ENCODE measurements around the gene RAPGEF4. TPM values are rescaled to one million over a fixed set of nuclear protein-coding genes. Genes with fewer than 3 reads are reported as not detected.

RAPGEF4 gene
- total and polyA plus RNA-seq, 12 donors = 1.2 to 11.2 (median 7.9) TPM

DNA sequence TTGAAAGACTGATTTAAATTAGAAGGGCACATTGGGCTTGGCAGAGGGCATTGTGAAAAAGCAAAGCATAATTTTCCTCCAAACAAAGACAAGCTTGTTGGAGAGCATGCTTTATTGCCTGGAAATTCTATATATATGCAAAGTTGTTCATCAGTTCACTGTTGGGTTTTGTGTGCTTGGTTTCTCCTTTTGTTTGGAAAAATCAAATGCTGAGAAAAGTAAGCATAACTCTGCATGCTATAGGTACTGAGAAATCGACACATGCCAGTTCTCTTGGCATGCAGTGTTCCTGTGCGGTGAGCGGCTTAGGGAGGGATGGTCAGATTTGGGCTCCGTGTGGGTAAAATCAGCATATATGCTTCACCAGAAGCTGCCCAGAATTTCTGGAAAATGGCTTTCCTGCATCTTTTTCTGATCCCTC, 161.0 kb downstream of the RAPGEF4 start:
- Histone ChIP-seq H3K27ac (no peak overlapping the region), H3K36me3 (no peaks in the 10 kb centered on the region), H3K4me1 (peaks cover 0 to 17% (median 0%) of the 10 kb centered on the region in 9 donors), H3K9me3 (no peaks in the 10 kb centered on the region), H3K4me3 (no peak overlapping the region), H3K27me3 (no peaks in the 10 kb centered on the region)
- intact Hi-C loops (cut with DNase I) = no loop called here
- DNase-seq (no peak), ATAC-seq (no peak)
- TF ChIP-seq, protein P1, sequence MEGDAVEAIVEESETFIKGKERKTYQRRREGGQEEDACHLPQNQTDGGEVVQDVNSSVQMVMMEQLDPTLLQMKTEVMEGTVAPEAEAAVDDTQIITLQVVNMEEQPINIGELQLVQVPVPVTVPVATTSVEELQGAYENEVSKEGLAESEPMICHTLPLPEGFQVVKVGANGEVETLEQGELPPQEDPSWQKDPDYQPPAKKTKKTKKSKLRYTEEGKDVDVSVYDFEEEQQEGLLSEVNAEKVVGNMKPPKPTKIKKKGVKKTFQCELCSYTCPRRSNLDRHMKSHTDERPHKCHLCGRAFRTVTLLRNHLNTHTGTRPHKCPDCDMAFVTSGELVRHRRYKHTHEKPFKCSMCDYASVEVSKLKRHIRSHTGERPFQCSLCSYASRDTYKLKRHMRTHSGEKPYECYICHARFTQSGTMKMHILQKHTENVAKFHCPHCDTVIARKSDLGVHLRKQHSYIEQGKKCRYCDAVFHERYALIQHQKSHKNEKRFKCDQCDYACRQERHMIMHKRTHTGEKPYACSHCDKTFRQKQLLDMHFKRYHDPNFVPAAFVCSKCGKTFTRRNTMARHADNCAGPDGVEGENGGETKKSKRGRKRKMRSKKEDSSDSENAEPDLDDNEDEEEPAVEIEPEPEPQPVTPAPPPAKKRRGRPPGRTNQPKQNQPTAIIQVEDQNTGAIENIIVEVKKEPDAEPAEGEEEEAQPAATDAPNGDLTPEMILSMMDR (IDR thresholded peaks at IDR 0.05) = no peak
- WGBS, 2 donors = 92 to 94% methylated on average over 4 of the region's 4 CpGs

DNA sequence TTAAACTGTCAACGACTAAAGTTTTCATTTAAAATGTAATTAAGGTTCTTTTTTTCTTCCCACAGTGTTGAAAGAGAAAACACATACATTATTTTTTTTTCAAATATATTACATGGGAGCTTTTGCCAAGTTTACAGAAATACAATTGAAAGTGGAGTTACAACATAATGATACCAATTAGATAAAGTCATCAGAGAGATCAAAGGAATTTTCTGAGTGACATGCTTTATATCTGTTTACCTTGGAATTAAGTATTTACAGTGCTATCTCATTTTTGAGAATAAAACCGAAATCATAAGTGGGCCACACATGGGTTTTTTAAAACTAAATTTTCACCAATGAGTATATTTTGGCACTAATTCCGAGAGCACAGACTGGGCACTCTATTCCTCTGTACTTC, 165.2 kb downstream of the RAPGEF4 start:
- Histone ChIP-seq H3K27ac (no peak overlapping the region), H3K4me3 (no peak overlapping the region), H3K27me3 (no peaks in the 10 kb centered on the region), H3K9me3 (no peaks in the 10 kb centered on the region), H3K36me3 (no peaks in the 10 kb centered on the region), H3K4me1 (peaks cover 0 to 17% (median 4%) of the 10 kb centered on the region in 9 donors)
- WGBS, 2 donors = 86 to 88% methylated on average over 3 of the region's 3 CpGs
- no peak for DNase-seq
- ATAC-seq = no peak
- intact Hi-C loops (cut with DNase I) = loop anchor here in 1 of 10 donors (5.0 kb wide), 1 partner anchor 1854 kb away; no protein-coding TSS in a partner anchor
- TF ChIP-seq, protein P1 (IDR thresholded peaks at IDR 0.05) = no peak

DNA sequence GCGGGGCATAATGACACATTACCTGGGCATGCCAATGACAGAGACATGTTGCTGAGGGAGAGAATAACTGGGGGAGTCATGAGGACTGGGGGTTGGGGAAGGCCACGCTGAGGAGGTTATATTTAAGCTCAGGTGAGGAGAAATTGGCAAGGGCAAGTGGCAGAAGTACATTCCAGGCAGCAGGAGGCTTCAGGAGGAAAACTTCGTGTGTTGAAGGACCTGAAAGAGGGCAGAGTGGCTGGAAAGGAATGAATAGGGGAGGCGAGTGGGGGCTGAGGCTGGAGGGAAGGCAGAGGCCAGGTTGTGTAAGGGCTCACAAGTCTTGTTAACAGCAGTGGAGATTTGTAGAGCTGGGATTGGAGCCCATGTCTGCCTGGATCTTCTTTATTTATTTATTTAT, 166.3 kb downstream of the RAPGEF4 start:
- Histone ChIP-seq H3K4me3 (no peak overlapping the region), H3K36me3 (no peaks in the 10 kb centered on the region), H3K27me3 (no peaks in the 10 kb centered on the region), H3K4me1 (peaks cover 0 to 28% (median 15%) of the 10 kb centered on the region in 9 donors), H3K9me3 (no peaks in the 10 kb centered on the region), H3K27ac (no peak overlapping the region)
- TF ChIP-seq, protein P1 (IDR thresholded peaks at IDR 0.05) = no peak
- DNase-seq (no peak), ATAC-seq (no peak)
- intact Hi-C loops (cut with DNase I) = loop anchor here in 1 of 10 donors (5.0 kb wide), 1 partner anchor 1855 kb away; no protein-coding TSS in a partner anchor
- 91 to 95% methylated on average over 4 of the region's 4 CpGs for WGBS, 2 donors

DNA sequence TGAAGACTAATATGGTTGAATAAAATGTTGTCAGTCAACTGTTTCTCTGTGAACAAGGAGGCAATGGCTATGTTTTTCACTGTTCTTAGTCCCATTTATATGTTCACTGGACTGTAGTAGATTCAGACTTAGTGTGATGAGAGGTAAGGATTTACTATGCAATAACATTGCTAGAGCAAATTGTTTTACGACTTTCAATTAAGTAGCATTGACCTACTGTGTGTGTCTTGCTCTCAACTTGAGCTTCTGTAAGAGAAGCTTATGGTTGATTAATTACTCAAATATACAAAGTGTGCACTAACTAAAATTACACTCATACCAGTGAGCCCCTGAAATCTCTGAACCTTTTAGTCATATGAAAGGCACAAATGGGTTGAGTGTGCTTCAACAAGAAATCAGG, 168.6 kb downstream of the RAPGEF4 start:
- intact Hi-C loops (cut with DNase I) = loop anchor here in 1 of 10 donors (5.0 kb wide), 1 partner anchor 1857 kb away; no protein-coding TSS in a partner anchor

More for the DNA sequence above, 168.6 kb downstream of the RAPGEF4 start:
- no peak overlapping the region for H3K27ac ChIP-seq
- DNase-seq (no peak), ATAC-seq (no peak)
- 97% methylated on average over 1 of the region's 1 CpG for WGBS, 2 donors
- TF ChIP-seq, protein P1 (IDR thresholded peaks at IDR 0.05) = no peak
- H3K36me3 ChIP-seq = no peaks in the 10 kb centered on the region
- H3K4me3 ChIP-seq = no peak overlapping the region
- H3K4me1 ChIP-seq = peaks cover 0 to 27% (median 17%) of the 10 kb centered on the region in 9 donors
- no peaks in the 10 kb centered on the region for H3K9me3 ChIP-seq
- no peaks in the 10 kb centered on the region for H3K27me3 ChIP-seq
